Right lobe of liver (tissue), 4 donors: Measurements from ENCODE around the gene DLL4.

Source experiments
- CTCF ChIP-seq, 4 donors: fragments of 200-600 bp in 3 of 4; fragments of 450-650 bp in 1 of 4; IDR thresholded peaks; one replicate each; pipeline versions ENCODE4 v1.5.1 to v1.8.0; 2016 to 2022; ENCODE audit warnings: antibody characterized with exemption in 4 of 4, mild to moderate bottlenecking in 2 of 4
- POLR2A ChIP-seq: fragments of 450-650 bp; IDR thresholded peaks from one replicate; pipeline ENCODE4 v1.6.1; 2017; ENCODE audit warnings: antibody characterized with exemption, mild to moderate bottlenecking
- donor health status: DM: no; HTN: no; CAD: no.
- donor health status: DM: no; HTN: no; CAD: no.
- donor health status: DM: no; HTN: yes; CAD: no.

- TF ChIP-seq CTCF (IDR thresholded peaks at IDR 0.05) (no peak), POLR2A (no peak)
Measured at GRCh38 chr15:40891138-40891537, 38.0 kb upstream of the DLL4 start.
